NT2/D1 (cell line): ENCODE results near the gene CGN.

Experiments used
- YY1 ChIP-seq: IDR thresholded peaks from 2 replicates; pipeline ENCODE4 v1.6.1; 2011; ENCODE audit not compliant: insufficient read length, insufficient read depth
- ZNF274 ChIP-seq: IDR thresholded peaks from 2 replicates; pipeline ENCODE4 v1.6.1; 2011; ENCODE audit warnings: mild to moderate bottlenecking, low read depth, low read length

- TF ChIP-seq YY1 (no peak), ZNF274 (no peak)
Observed at GRCh38 chr1:151563376-151563775, 52.2 kb downstream of the CGN start.
